Hepatocyte (in vitro differentiated cells): Measurements from ENCODE around the gene ZNF705A. TPM values are rescaled to one million over a fixed set of nuclear protein-coding genes. Genes with fewer than 3 reads are reported as not detected.
"Not testable (repeated sequence)": the region's sequence is repeated elsewhere in the genome, so short reads cannot be mapped to it uniquely, and the experiment has no call there.

Experiments used
- DNase-seq: peaks from one replicate; pipeline ENCODE4 v3.0.0-alpha.2; 2016; ENCODE audit warnings: low spot score
- H2AFZ ChIP-seq: fragments of 200-600 bp; sonication (generic); 2 replicates; pipeline ENCODE4 v1.6.0; 2016; ENCODE audit warnings: antibody characterized with exemption, mild to moderate bottlenecking
- H3K27ac ChIP-seq: fragments of 200-600 bp; sonication (generic); 2 replicates; pipeline ENCODE4 v1.5.1; 2016; ENCODE audit warnings: mild to moderate bottlenecking
- H3K27me3 ChIP-seq: fragments of 200-600 bp; sonication (generic); 2 replicates; pipeline ENCODE4 v1.6.1; 2016
- H3K36me3 ChIP-seq: fragments of 200-600 bp; sonication (generic); replicated peaks from 2 replicates; pipeline ENCODE4 v1.5.1; 2016; ENCODE audit warnings: low read depth; ENCODE audit not compliant: insufficient read depth
- H3K4me1 ChIP-seq: fragments of 200-600 bp; sonication (generic); 2 replicates; pipeline ENCODE4 v1.5.1; 2016; ENCODE audit warnings: mild to moderate bottlenecking, moderate library complexity; ENCODE audit not compliant: insufficient read depth
- H3K4me2 ChIP-seq: fragments of 200-600 bp; sonication (generic); 2 replicates; pipeline ENCODE4 v1.6.0; 2016
- H3K4me3 ChIP-seq: fragments of 200-600 bp; sonication (generic); 2 replicates; pipeline ENCODE4 v1.5.1; 2016; ENCODE audit warnings: mild to moderate bottlenecking
- H3K79me2 ChIP-seq: fragments of 200-600 bp; sonication (generic); 2 replicates; pipeline ENCODE4 v1.6.0; 2017; ENCODE audit warnings: mild to moderate bottlenecking
- H3K9me2 ChIP-seq: fragments of 200-600 bp; sonication (generic); replicated peaks from 2 replicates; pipeline ENCODE4 v1.6.0; 2017; ENCODE audit warnings: mild to moderate bottlenecking; ENCODE audit not compliant: insufficient read depth
- H3K9me3 ChIP-seq: fragments of 200-600 bp; sonication (generic); 2 replicates; pipeline ENCODE4 v1.5.1; 2016; ENCODE audit warnings: low read depth, mild to moderate bottlenecking
- H4K20me1 ChIP-seq: fragments of 200-600 bp; sonication (generic); 2 replicates; pipeline ENCODE4 v1.6.0; 2016; ENCODE audit warnings: mild to moderate bottlenecking; ENCODE audit not compliant: insufficient read depth, poor library complexity, severe bottlenecking
- EZH2 ChIP-seq: fragments of 200-600 bp; sonication (generic); IDR thresholded peaks from 2 replicates; pipeline ENCODE4 v1.6.1; 2016; ENCODE audit warnings: antibody characterized with exemption, mild to moderate bottlenecking, borderline replicate concordance
- EZH2phosphoT487 ChIP-seq: fragments of 200-600 bp; sonication (generic); IDR thresholded peaks from one replicate; pipeline ENCODE4 v1.6.1; 2018; ENCODE audit warnings: antibody characterized with exemption, mild to moderate bottlenecking, low read depth, moderate library complexity; ENCODE audit not compliant: unreplicated experiment, severe bottlenecking
- WGBS: methylation state at CpG from one replicate; pipeline ENCODE4 v1.1.6; 2016; ENCODE audit warnings: low lambda C conversion rate; ENCODE audit errors: missing lambda C conversion rate; 5-methylcytosine and 5-hydroxymethylcytosine counted together
- polyA plus RNA-seq: library from polyadenylated mRNA; unstranded; fragments of >200 nt; fragmentation: Nextera tagmentation; extraction: Ambion mirVana; gene quantifications from 2 replicates; pipeline ENCODE4 v1.2.1, GENCODE V29; 2016
- total RNA-seq: library from RNA; depleted of rRNA; stranded (reverse); fragments of >200 nt; gene quantifications from 2 replicates; pipeline ENCODE4 v1.2.3, GENCODE V29; 2014
- TF ChIP-seq, protein P1 (sequence below): fragments of 200-600 bp; sonication (generic); IDR thresholded peaks from 2 replicates; pipeline ENCODE4 v1.5.1; 2016; ENCODE audit warnings: antibody characterized with exemption, mild to moderate bottlenecking; ENCODE audit not compliant: poor library complexity

The ZNF705A gene
- not detected in 2 replicates for total RNA-seq
- polyA plus RNA-seq, result not detected in 2 replicates

DNA sequence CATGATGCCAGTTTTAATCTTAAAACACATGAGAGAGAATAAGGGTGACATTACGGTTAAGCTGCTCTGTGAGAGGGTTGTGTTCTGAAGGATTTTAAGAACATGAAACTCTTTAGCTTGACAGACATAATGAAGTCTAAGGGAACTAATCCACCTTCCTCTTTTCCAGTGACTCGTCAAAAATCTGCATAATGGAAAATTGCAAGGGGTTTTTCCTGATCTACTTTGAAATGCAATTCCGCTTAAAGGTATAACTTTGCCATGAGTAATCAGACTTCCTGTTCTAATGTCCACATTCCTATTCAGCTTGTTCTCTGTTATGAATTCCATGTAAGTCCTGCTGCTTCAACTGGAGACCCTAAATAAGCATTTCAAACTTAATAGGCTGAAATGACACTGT is at the start of gene ZNF705A:
ZNF705A (plus strand) TSS at position 171 of the 400 bp plus-strand sequence. CDS start 15,611 bp downstream, outside the sequence.
- Histone ChIP-seq H3K27ac (peak within 1 kb of the TSS; percentile 64), H3K4me2 (no peak within 1 kb of the TSS)

DNA sequence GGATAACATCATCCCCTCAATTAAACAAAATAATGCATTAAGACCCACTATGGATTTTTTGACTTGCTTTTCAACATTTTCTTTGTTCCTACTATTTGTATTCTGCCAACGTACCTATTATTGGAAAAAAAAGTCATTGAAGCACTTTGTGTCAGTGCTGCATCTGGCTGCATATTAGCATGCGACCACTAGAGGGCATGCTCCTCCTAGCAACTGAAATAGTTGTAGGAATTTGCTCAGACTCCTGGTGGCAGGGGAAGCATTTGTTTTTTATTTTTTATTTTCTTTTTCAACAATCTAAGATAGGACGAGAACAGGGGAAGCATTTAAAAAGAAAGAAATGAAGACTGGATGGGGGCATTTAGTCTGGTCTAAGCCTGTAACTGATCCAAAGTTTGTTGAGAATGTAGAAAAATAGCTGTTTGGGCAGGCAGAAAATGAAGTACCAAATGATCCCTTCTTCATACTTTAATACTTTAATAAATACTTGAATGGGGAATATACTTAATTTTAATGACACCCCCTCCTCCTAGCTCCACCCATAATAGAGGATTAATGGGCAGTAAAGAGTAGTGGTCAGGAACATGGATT is 47.9 kb upstream of the ZNF705A start:
- H3K36me3 ChIP-seq, result no peaks in the 10 kb centered on the region
- 6% methylated on average over 3 of the region's 3 CpGs for WGBS
- H3K27ac ChIP-seq, result no peak overlapping the region
- H3K79me2 ChIP-seq, result no peaks in the 10 kb centered on the region
- H3K4me3 ChIP-seq, result no peak overlapping the region
- no peaks in the 10 kb centered on the region for H3K27me3 ChIP-seq
- peaks cover 6% of the 10 kb centered on the region for H3K9me3 ChIP-seq
- no peak overlapping the region for H2AFZ ChIP-seq
- no peaks in the 10 kb centered on the region for H3K4me1 ChIP-seq
- no peaks in the 10 kb centered on the region for H3K9me2 ChIP-seq
- no peak overlapping the region for H3K4me2 ChIP-seq
- DNase-seq, result peak; percentile 88
- no peak for TF ChIP-seq EZH2phosphoT487
- TF ChIP-seq, protein P1, sequence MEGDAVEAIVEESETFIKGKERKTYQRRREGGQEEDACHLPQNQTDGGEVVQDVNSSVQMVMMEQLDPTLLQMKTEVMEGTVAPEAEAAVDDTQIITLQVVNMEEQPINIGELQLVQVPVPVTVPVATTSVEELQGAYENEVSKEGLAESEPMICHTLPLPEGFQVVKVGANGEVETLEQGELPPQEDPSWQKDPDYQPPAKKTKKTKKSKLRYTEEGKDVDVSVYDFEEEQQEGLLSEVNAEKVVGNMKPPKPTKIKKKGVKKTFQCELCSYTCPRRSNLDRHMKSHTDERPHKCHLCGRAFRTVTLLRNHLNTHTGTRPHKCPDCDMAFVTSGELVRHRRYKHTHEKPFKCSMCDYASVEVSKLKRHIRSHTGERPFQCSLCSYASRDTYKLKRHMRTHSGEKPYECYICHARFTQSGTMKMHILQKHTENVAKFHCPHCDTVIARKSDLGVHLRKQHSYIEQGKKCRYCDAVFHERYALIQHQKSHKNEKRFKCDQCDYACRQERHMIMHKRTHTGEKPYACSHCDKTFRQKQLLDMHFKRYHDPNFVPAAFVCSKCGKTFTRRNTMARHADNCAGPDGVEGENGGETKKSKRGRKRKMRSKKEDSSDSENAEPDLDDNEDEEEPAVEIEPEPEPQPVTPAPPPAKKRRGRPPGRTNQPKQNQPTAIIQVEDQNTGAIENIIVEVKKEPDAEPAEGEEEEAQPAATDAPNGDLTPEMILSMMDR, result peak; percentile 99
- no peaks in the 10 kb centered on the region for H4K20me1 ChIP-seq

More for the DNA sequence above, at the start of gene ZNF705A:
- no peaks in the 10 kb centered on the region for H3K9me3 ChIP-seq
- H3K36me3 ChIP-seq, result no peaks in the 10 kb centered on the region
- 74% methylated on average over 3 of the region's 3 CpGs for WGBS
- no peaks in the 10 kb centered on the region for H4K20me1 ChIP-seq
- no peaks in the 10 kb centered on the region for H3K4me1 ChIP-seq
- H2AFZ ChIP-seq, result no peak within 1 kb of the TSS
- H3K79me2 ChIP-seq, result no peaks in the 10 kb centered on the region
- no peaks in the 10 kb centered on the region for H3K9me2 ChIP-seq
- no peak for TF ChIP-seq EZH2phosphoT487
- no peak for TF ChIP-seq EZH2
- TF ChIP-seq, protein P1, result no peak
- H3K4me3 ChIP-seq, result no peak within 1 kb of the TSS
- no peak for DNase-seq
- H3K27me3 ChIP-seq, result no peaks in the 10 kb centered on the region

DNA sequence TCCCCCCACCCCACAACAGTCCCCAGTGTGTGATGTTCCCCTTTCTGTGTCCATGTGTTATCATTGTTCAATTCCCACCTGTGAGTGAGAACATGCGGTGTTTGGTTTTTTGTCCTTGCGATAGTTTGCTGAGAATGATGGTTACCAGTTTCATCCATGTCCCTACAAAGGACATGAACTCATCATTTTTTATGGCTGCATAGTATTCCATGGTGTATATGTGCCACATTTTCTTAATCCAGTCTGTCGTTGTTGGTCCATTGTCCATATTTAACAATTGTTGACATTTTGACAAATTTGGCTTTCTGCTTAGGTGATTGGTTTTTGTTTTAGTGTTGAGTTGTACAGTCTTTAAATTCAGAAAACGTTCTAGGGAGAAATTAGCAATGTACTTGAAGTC is 43.7 kb upstream of the ZNF705A start:
- H3K4me3 ChIP-seq, H3K27me3 ChIP-seq, H3K27ac ChIP-seq, H3K36me3 ChIP-seq, H3K79me2 ChIP-seq, H3K4me1 ChIP-seq, H3K4me2 ChIP-seq, H3K9me3 ChIP-seq, DNase-seq, H4K20me1 ChIP-seq, H2AFZ ChIP-seq, H3K9me2 ChIP-seq: not testable (repeated sequence)
- WGBS, result 97% methylated on average over 4 of the region's 4 CpGs

DNA sequence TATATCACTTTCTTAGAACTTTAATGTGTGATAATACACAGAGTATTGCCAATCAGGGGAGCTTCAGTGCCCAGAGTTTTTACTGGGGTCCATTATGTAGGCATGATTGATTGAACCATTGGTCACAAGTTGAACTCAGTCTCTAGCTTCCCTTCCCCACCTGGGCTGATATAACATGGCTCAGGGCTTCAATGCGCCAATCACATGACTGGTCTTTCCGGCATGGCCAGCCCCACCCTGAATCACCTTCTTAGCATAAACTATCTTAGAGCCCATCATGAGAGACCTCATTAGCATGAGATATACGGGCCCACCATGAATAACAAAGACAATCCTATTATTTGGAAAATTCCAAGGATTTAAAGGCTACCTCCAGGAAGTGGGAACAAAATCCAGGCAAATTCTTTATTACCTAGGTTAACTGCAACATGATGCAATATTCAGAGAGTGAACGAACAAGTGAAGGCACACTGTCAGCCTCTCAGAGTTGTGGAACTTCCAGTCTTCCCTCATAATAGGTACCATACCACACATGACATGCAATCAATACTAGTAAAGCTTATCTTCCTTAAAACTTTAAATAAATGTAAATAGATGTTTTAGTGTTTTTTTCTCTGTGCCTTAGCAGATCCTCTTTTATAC is 36.6 kb upstream of the ZNF705A start:
- TF ChIP-seq, protein P1, result no peak
- no peak for TF ChIP-seq EZH2phosphoT487
- no peak for TF ChIP-seq EZH2
- no peak for DNase-seq
- H3K27ac ChIP-seq, result no peak overlapping the region
- H3K4me3 ChIP-seq, result no peak overlapping the region
- no peaks in the 10 kb centered on the region for H3K79me2 ChIP-seq
- H4K20me1 ChIP-seq, result no peaks in the 10 kb centered on the region
- no peak overlapping the region for H3K4me2 ChIP-seq
- no peaks in the 10 kb centered on the region for H3K4me1 ChIP-seq
- H2AFZ ChIP-seq, result no peak overlapping the region
- 92% methylated on average over 4 of the region's 4 CpGs for WGBS
- H3K9me3 ChIP-seq, result no peaks in the 10 kb centered on the region
- no peaks in the 10 kb centered on the region for H3K27me3 ChIP-seq
- H3K9me2 ChIP-seq, result no peaks in the 10 kb centered on the region
- H3K36me3 ChIP-seq, result no peaks in the 10 kb centered on the region
